ENCODE results near the gene IL36G.

Gene IL36G

DNA sequence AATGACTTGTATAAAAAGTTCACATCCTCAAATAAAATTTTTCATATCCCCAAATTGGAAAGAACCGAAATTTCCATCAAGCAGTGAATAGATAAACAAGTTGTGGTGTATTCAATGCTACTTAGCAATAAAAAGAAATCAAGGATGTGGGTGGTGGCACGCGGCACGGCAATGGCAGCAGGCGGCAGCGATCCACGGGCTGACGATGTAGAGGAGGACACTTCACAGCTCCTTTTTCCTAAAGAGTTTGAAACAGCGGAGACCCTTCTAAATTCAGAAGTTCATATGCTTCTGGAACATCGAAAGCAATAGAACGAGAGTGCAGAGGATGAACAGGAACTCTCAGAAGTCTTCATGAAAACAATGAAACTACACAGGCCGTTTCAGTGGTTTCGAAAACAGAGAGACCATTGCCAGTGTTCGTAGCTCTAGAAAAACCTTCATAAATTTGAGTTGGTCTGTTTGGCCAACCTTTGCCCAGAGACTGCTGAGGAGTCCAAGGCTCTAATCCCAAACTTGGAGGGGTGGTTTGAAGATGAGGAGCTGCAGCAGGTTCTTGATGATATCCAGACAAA is 17.6 kb downstream of the IL36G start:
- DNase-seq: no peak
- Histone ChIP-seq H3K4me3 (ENCODE audit: low read depth in 1 of 2, low read length in 2 of 2) (no peak overlapping the region), H3K27ac (ENCODE audit: low read length) (no peak overlapping the region), H3K27me3 (ENCODE audit: insufficient read depth, low read length, poor library complexity) (no peaks in the 10 kb centered on the region), H3K9me3 (ENCODE audit: insufficient read depth, low read length, severe bottlenecking) (peaks cover 8% of the 10 kb centered on the region), H2AFZ (ENCODE audit: low read depth, low read length) (no peak overlapping the region), H3K4me1 (ENCODE audit: insufficient read depth, low read length) (peaks cover 23% of the 10 kb centered on the region), H4K20me1 (ENCODE audit: insufficient read depth, low read length) (no peaks in the 10 kb centered on the region), H3K4me2 (ENCODE audit: insufficient read depth, low read length) (no peak overlapping the region), H3K79me2 (ENCODE audit: insufficient read depth, low read length) (no peaks in the 10 kb centered on the region), H3K36me3 (ENCODE audit: insufficient read depth, low read length) (no peaks in the 10 kb centered on the region), H3K9ac (ENCODE audit: low read depth, low read length) (no peak overlapping the region)
- TF ChIP-seq, protein P1, sequence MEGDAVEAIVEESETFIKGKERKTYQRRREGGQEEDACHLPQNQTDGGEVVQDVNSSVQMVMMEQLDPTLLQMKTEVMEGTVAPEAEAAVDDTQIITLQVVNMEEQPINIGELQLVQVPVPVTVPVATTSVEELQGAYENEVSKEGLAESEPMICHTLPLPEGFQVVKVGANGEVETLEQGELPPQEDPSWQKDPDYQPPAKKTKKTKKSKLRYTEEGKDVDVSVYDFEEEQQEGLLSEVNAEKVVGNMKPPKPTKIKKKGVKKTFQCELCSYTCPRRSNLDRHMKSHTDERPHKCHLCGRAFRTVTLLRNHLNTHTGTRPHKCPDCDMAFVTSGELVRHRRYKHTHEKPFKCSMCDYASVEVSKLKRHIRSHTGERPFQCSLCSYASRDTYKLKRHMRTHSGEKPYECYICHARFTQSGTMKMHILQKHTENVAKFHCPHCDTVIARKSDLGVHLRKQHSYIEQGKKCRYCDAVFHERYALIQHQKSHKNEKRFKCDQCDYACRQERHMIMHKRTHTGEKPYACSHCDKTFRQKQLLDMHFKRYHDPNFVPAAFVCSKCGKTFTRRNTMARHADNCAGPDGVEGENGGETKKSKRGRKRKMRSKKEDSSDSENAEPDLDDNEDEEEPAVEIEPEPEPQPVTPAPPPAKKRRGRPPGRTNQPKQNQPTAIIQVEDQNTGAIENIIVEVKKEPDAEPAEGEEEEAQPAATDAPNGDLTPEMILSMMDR (IDR thresholded peaks at IDR 0.05; ENCODE audit: borderline replicate concordance, extremely low read depth, low read length, poor library complexity, severe bottlenecking): no peak
- TF ChIP-seq EZH2 (IDR thresholded peaks at IDR 0.05; ENCODE audit: borderline replicate concordance, low read depth, low read length, severe bottlenecking): no peak
- no peak for ATAC-seq (ENCODE audit: insufficient read depth, low read depth)

DNA sequence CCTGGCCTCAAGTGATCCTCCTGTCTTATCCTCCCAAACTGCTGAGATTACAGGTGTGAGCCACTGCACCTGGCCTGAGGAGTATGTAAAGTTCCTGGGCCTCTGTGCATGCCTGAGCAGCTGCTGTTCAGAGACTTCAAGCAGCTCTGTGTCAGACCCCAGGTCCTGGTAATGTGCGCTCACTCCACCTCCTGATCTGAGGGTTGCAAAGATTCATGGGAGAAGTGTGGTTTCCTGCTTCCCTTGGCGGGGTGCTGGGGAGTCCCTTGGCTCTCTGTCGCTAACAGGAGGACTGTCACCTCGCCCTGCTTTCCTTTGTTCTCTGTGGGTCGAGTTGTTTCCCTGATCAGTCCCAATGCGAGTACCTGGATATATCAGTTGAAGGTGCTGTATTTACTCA is 18.8 kb downstream of the IL36G start:
- peak; percentile 100 for ATAC-seq (ENCODE audit: insufficient read depth, low read depth)
- peaks cover 23% of the 10 kb centered on the region for H3K4me1 ChIP-seq (ENCODE audit: insufficient read depth, low read length)
- peak overlapping the region; percentile 62 for H2AFZ ChIP-seq (ENCODE audit: low read depth, low read length)
- H3K27me3 ChIP-seq (ENCODE audit: insufficient read depth, low read length, poor library complexity): no peaks in the 10 kb centered on the region
- no peaks in the 10 kb centered on the region for H4K20me1 ChIP-seq (ENCODE audit: insufficient read depth, low read length)
- no peaks in the 10 kb centered on the region for H3K79me2 ChIP-seq (ENCODE audit: insufficient read depth, low read length)
- TF ChIP-seq, protein P1 (IDR thresholded peaks at IDR 0.05; ENCODE audit: borderline replicate concordance, extremely low read depth, low read length, poor library complexity, severe bottlenecking): no peak
- no peak for TF ChIP-seq EZH2 (IDR thresholded peaks at IDR 0.05; ENCODE audit: borderline replicate concordance, low read depth, low read length, severe bottlenecking)
- peak; percentile 88 for DNase-seq
- H3K4me2 ChIP-seq (ENCODE audit: insufficient read depth, low read length): peak overlapping the region; percentile 54
- H3K9me3 ChIP-seq (ENCODE audit: insufficient read depth, low read length, severe bottlenecking): peaks cover 14% of the 10 kb centered on the region
- 0 out of 2 replicates have a peak overlapping the region, but pooled peaks have one; percentile 11 for H3K9ac ChIP-seq (ENCODE audit: low read depth, low read length)
- H3K36me3 ChIP-seq (ENCODE audit: insufficient read depth, low read length): no peaks in the 10 kb centered on the region
- H3K27ac ChIP-seq (ENCODE audit: low read length): peak overlapping the region; percentile 38
- peak overlapping the region in 1 of 2 experiments; percentile 31; a peak in 1 of 4 replicates for H3K4me3 ChIP-seq (ENCODE audit: low read depth in 1 of 2, low read length in 2 of 2)

- Histone ChIP-seq H3K4me1 (ENCODE audit: insufficient read depth, low read length) (peaks cover 23% of the 10 kb centered on the region), H3K79me2 (ENCODE audit: insufficient read depth, low read length) (no peaks in the 10 kb centered on the region), H3K36me3 (ENCODE audit: insufficient read depth, low read length) (no peaks in the 10 kb centered on the region), H2AFZ (ENCODE audit: low read depth, low read length) (peak overlapping the region; percentile 62), H3K9ac (ENCODE audit: low read depth, low read length) (0 out of 2 replicates have a peak overlapping the region, but pooled peaks have one; percentile 11), H3K4me2 (ENCODE audit: insufficient read depth, low read length) (peak overlapping the region; percentile 54), H4K20me1 (ENCODE audit: insufficient read depth, low read length) (no peaks in the 10 kb centered on the region), H3K27me3 (ENCODE audit: insufficient read depth, low read length, poor library complexity) (no peaks in the 10 kb centered on the region), H3K9me3 (ENCODE audit: insufficient read depth, low read length, severe bottlenecking) (peaks cover 13% of the 10 kb centered on the region), H3K4me3 (ENCODE audit: low read depth in 1 of 2, low read length in 2 of 2) (no peak overlapping the region; a peak in 1 of 4 replicates), H3K27ac (ENCODE audit: low read length) (0 out of 2 replicates have a peak overlapping the region, but pooled peaks have one; percentile 38)
- ATAC-seq (ENCODE audit: insufficient read depth, low read depth) (no peak), DNase-seq (no peak)
- TF ChIP-seq, protein P1 (IDR thresholded peaks at IDR 0.05; ENCODE audit: borderline replicate concordance, extremely low read depth, low read length, poor library complexity, severe bottlenecking): no peak
- no peak for TF ChIP-seq EZH2 (IDR thresholded peaks at IDR 0.05; ENCODE audit: borderline replicate concordance, low read depth, low read length, severe bottlenecking)
These were observed 19.3 kb downstream of the IL36G start for GRCh38 chr2:112997151-112997550.

Data from DND-41 (cell line).